ENCODE results near the gene DDIT4. TPM values are rescaled to one million over a fixed set of nuclear protein-coding genes. Genes with fewer than 3 reads are reported as not detected.

The DDIT4 gene
- total and polyA plus RNA-seq, 2 of the 4 experiments (the other 2 are of a cell fraction) = 59.6 to 108 TPM

GRCh38 chr10:72252972-72253371, 20.8 kb upstream of the DDIT4 start:
- H2AK5ac ChIP-seq (ENCODE audit: low read depth, low read length) = 0 out of 2 replicates have a peak overlapping the region, but pooled peaks have one; percentile 35
- H3K14ac ChIP-seq (replicated peaks; ENCODE audit: low read depth, low read length) = 0 out of 2 replicates have a peak overlapping the region, but pooled peaks have one; percentile 58
- no peak overlapping the region for H4K8ac ChIP-seq (ENCODE audit: low read depth in 2 of 2, low read length in 2 of 2)
- peak overlapping the region; percentile 44; the same call in 1 of the 3 replicates for H2BK15ac ChIP-seq (ENCODE audit: low read depth, low read length)
- H3K36me3 ChIP-seq (ENCODE audit: control insufficient read depth, insufficient read depth, low read length) = no peaks in the 10 kb centered on the region
- peak overlapping the region; percentile 79; the same call in 1 of the 2 replicates for H3K23ac ChIP-seq (ENCODE audit: low read depth, low read length)
- ChIA-PET POLR2A (ENCODE audit: unreplicated experiment) (no interaction called here), CTCF (no interaction called here)
- ATAC-seq (ENCODE audit: low read depth) (no peak), DNase-seq (no peak)
- intact Hi-C loops (cut with micrococcal nuclease) = no loop called here
- H3K9me1 ChIP-seq (ENCODE audit: insufficient read depth, low read length) = no peaks in the 10 kb centered on the region; the same call in 1 of the 2 replicates
- peaks cover 11% of the 10 kb centered on the region for H3K4me1 ChIP-seq (ENCODE audit: control insufficient read depth, insufficient read depth, low read length)
- in situ Hi-C loops (cut with MboI; ENCODE audit: low sequenced_read_pairs) = no loop called here
- H3K9ac ChIP-seq (ENCODE audit: low read depth, low read length) = no peak overlapping the region
- H3K4me3 ChIP-seq (ENCODE audit: insufficient read depth, low read depth, low read length) = no peak overlapping the region
- H4K20me1 ChIP-seq (ENCODE audit: insufficient read depth, low read length) = no peaks in the 10 kb centered on the region
- no peak overlapping the region for H4K91ac ChIP-seq (ENCODE audit: insufficient read depth, low read depth, low read length)
- dilution Hi-C loops (cut with HindIII; ENCODE audit: low sequenced_read_pairs, unreplicated experiment) = no loop called here
- H2BK20ac ChIP-seq (ENCODE audit: low read depth, low read length) = peak overlapping the region; percentile 63; the same call in 1 of the 2 replicates
- no peak overlapping the region for H2AK9ac ChIP-seq (replicated peaks; ENCODE audit: low read depth, low read length, poor library complexity)
- H3K56ac ChIP-seq (ENCODE audit: extremely low read depth, insufficient read depth, low read length) = no peak overlapping the region
- H2BK5ac ChIP-seq (ENCODE audit: low read depth, low read length, poor library complexity, severe bottlenecking) = no peak overlapping the region
- H3K4me2 ChIP-seq (ENCODE audit: low read depth, low read length) = no peak overlapping the region
- H2AFZ ChIP-seq (replicated peaks; ENCODE audit: low read length, poor library complexity) = peak overlapping the region; percentile 49
- H3K4ac ChIP-seq (ENCODE audit: low read depth, low read length) = no peak overlapping the region
- H3K27me3 ChIP-seq (ENCODE audit: control insufficient read depth, insufficient read depth, low read length) = no peaks in the 10 kb centered on the region
- WGBS, 2 experiments (ENCODE audit: extremely low coverage in 2 of 2, insufficient read length in 1 of 2) = 86% methylated on average over 1 of the region's 3 CpGs; no CpG with 5 or more reads in 1 of the 2 experiments
- no peak overlapping the region for H3K18ac ChIP-seq (ENCODE audit: low read depth, low read length)
- BruUV-seq (replicated peaks) = no TSS peak
- H3K27ac ChIP-seq (ENCODE audit: insufficient read depth, low read length) = no peak overlapping the region
- H3K79me1 ChIP-seq (ENCODE audit: low read depth in 1 of 2, low read length in 2 of 2) = no peaks in the 10 kb centered on the region
- no peak for TF ChIP-seq POLR2A (IDR thresholded peaks at IDR 0.05; ENCODE audit: low read depth, low read length)
- TF ChIP-seq MAZ (IDR thresholded peaks at IDR 0.05; ENCODE audit: borderline replicate concordance, low read depth, low read length) = no peak
- no peak for TF ChIP-seq CHD1 (IDR thresholded peaks at IDR 0.05; ENCODE audit: low read depth, low read length)
- TF ChIP-seq MAFK (IDR thresholded peaks at IDR 0.05; ENCODE audit: low read depth, low read length) = no peak
- TF ChIP-seq CEBPB (IDR thresholded peaks at IDR 0.05; ENCODE audit: low read depth, low read length) = no peak
- H2BK120ac ChIP-seq (ENCODE audit: low read depth, low read length) = no peak overlapping the region
- no peak overlapping the region for H4K5ac ChIP-seq (ENCODE audit: low read depth, low read length)
- H3K9me3 ChIP-seq (ENCODE audit: control insufficient read depth, insufficient read depth, low read length) = no peaks in the 10 kb centered on the region
